HUES48 (cell line): ENCODE data around the gene SETD7.

Experiments used
- H3K27ac ChIP-seq: one replicate; pipeline ENCODE4 v1.7.0; 2013; ENCODE audit warnings: low read depth, low read length, inconsistent platforms
- H3K27me3 ChIP-seq: 2 replicates; pipeline ENCODE4 v1.6.1; 2013; ENCODE audit warnings: mild to moderate bottlenecking, low read length; ENCODE audit not compliant: control insufficient read depth, insufficient read depth
- H3K36me3 ChIP-seq: 2 replicates; pipeline ENCODE4 v1.6.1; 2013; ENCODE audit warnings: low read length; ENCODE audit not compliant: control insufficient read depth, insufficient read depth
- H3K4me1 ChIP-seq: 2 replicates; pipeline ENCODE4 v1.6.1; 2013; ENCODE audit warnings: mild to moderate bottlenecking, low read length; ENCODE audit not compliant: control insufficient read depth, insufficient read depth
- H3K4me3 ChIP-seq: 2 replicates; pipeline ENCODE4 v1.5.1; 2013; ENCODE audit warnings: mild to moderate bottlenecking, low read depth, low read length
- H3K9ac ChIP-seq: 2 replicates; pipeline ENCODE4 v1.6.1; 2013; ENCODE audit warnings: mild to moderate bottlenecking, low read depth, low read length, moderate library complexity
- H3K9me3 ChIP-seq: 2 replicates; pipeline ENCODE4 v1.6.1; 2013; ENCODE audit warnings: low read length; ENCODE audit not compliant: control insufficient read depth, insufficient read depth

Gene SETD7

DNA sequence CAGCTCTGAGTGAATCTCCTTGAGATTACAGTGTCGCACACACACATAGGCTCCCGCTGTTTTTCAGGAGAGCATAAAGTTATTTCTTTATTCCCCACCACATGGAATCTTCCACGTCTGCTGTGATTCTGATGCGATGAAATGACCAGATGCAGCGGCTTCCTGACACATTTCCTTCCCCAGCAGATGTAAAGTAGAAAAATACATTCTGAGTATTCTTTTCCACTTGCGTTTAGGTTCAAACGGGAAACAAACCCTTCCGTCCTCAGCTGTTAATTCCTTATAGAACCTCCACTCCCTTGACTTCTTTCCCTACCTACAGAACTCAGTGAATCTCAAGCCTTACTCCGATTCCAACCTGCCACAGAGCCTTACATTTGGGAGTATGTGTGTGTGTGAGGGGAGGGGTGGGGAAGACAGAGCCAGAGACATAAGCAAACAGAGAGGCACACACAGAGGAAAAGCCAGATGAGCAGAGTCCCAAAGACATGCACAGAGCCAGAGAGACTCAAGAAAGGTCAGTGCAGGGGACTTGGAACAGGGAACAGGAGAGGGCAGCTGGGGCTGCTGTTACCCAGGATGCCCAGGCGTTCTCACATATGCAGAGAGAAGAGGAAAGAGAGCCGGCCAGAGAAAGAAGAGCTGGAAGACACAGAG lies 47.3 kb downstream of the SETD7 start:
- Histone ChIP-seq H3K4me1 (peaks cover 7% of the 10 kb centered on the region), H3K27me3 (no peaks in the 10 kb centered on the region), H3K27ac (no peak overlapping the region), H3K36me3 (no peaks in the 10 kb centered on the region), H3K9ac (no peak overlapping the region), H3K4me3 (no peak overlapping the region), H3K9me3 (no peaks in the 10 kb centered on the region)

DNA sequence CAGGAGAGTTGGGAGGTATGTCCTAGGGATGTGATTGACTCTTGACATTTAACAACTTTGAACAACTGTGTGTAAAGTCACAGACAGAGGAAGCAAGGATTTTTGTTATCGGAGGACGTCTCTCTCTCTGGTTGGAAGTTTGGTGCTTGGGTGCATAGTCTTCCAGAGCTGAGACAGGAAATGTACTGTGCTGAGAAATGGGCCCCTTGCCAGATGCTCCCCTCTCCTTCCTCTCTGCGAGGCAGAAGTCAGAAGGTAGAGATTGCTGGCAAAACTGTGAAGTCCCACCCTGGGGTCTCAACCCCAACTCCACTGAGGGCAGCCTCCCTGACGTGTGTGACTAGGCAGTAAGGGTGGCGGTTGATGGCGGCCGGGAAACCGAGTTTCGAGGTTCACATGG lies 49.2 kb downstream of the SETD7 start:
- Histone ChIP-seq H3K27ac (no peak overlapping the region), H3K27me3 (no peaks in the 10 kb centered on the region), H3K9ac (no peak overlapping the region), H3K4me3 (no peak overlapping the region), H3K9me3 (no peaks in the 10 kb centered on the region), H3K36me3 (no peaks in the 10 kb centered on the region), H3K4me1 (peaks cover 7% of the 10 kb centered on the region)

DNA sequence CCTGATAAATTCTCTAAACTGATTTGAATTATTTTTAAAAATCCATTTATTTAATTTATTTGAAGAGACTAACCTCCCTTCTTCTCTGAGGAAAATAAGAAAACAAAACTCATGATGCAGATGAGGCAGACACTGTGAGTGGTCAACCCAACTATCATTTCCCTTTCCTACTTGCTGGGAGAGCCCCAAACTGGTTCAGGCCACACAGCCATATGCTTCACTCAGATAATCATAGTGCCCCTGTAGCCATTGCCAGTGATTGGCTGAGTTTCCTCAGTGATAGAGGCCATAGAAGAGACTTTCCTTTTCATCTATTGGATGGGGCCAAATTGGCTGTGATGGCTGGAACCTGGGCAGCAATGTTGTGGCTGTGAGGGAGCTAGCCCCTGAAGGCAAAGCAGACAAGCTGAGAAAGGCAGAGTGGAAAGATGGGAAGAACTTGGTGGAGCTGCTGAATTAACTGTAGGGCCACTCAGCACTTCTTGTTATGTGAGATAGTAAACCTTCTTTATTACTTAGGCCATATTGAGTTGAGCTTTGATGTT lies 52.3 kb downstream of the SETD7 start:
- no peak overlapping the region for H3K4me3 ChIP-seq
- no peaks in the 10 kb centered on the region for H3K36me3 ChIP-seq
- no peak overlapping the region for H3K27ac ChIP-seq
- no peaks in the 10 kb centered on the region for H3K27me3 ChIP-seq
- H3K4me1 ChIP-seq: peaks cover 10% of the 10 kb centered on the region
- H3K9me3 ChIP-seq: no peaks in the 10 kb centered on the region
- no peak overlapping the region for H3K9ac ChIP-seq

DNA sequence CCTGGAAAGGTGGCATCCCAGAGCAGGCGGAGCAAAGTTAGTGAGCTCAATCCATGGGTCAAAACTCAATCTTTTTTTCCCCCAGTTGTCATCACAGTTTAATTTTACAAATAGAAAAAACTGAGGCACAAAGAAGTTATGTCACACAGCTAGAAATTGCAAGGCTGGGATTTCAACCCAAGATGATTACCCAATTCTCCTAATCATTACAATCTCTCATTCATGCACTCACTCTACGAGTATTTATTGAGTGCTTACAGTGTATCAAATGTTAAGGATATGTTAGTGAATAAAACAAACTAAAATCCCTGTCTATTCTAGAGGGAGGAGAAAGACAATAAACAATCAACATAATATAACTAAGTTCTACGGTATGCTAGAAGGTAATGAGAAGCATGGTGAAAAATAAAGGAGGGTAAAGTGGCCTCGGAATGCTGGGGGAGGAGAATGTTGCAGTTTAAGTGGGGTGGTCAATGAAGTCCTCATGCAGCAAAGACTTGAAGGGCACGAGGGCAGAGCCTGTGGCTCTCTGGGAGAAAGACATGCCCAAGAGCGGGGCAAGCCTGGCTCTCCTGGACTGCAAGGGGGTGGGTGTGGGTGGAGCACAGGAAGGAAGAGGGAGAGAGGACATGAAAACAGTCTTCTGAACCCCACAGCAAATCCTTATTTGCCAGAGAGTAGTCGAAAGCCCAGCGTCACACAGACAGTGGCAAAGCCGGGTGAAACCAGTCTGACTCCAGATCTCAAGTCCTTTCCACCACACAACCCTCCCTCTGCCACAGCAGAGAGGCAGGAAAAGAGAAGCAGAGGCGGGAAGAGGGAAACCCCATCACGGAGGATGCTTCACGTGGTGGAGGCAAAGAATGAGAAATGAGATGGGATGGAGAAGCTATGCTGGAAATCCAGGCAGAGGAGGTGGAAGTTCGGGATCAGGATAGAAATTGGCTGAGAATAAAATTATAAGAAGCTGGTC lies 53.8 kb downstream of the SETD7 start:
- H3K9me3 ChIP-seq: no peaks in the 10 kb centered on the region
- H3K9ac ChIP-seq: no peak overlapping the region
- no peak overlapping the region for H3K27ac ChIP-seq
- H3K4me1 ChIP-seq: peaks cover 3% of the 10 kb centered on the region; the same call in 1 of the 2 replicates
- H3K4me3 ChIP-seq: no peak overlapping the region
- H3K27me3 ChIP-seq: no peaks in the 10 kb centered on the region
- no peaks in the 10 kb centered on the region for H3K36me3 ChIP-seq

DNA sequence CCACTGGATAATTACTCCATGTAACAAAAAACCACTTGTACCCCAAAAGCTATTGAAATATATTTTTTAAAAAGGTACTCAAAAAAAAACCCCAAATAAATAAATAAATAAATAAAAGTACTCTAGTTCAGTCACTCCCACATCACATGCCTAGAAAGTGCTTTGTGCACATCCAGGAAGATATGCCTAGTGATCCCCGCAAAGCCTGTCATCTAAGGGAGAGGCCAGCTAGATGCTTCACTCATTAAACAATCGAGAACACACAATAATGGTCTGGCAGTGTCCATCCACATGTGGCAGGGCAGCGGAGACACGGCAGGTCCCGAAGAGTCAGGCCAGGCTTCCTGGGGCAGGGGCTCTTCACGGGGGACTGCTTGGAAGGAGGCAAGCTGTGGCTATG lies 54.5 kb downstream of the SETD7 start:
- H3K36me3 ChIP-seq: no peaks in the 10 kb centered on the region
- H3K27ac ChIP-seq: no peak overlapping the region
- H3K4me1 ChIP-seq: peaks cover 3% of the 10 kb centered on the region; the same call in 1 of the 2 replicates
- H3K4me3 ChIP-seq: no peak overlapping the region
- H3K9ac ChIP-seq: no peak overlapping the region
- H3K27me3 ChIP-seq: no peaks in the 10 kb centered on the region
- H3K9me3 ChIP-seq: no peaks in the 10 kb centered on the region

DNA sequence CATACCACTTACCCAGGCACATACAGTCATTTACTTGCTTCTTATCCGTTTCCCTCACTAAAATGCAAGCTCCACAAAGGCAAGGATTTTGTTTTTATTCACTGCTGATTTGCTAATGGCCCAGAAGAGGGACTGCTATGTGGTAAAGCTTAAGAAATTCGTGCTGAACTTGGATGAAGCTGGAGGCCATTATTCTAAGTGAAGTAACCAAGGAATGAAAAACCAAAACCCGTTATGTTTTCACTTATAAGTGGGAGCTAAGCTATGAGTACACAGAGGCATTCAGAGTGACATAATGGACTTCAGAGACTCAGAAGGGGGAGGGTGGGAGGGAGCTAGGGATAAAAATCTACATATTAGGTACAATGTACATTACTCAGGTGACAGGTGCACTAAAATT lies 54.9 kb downstream of the SETD7 start:
- H3K9me3 ChIP-seq: no peaks in the 10 kb centered on the region
- H3K27me3 ChIP-seq: no peaks in the 10 kb centered on the region
- H3K27ac ChIP-seq: no peak overlapping the region
- H3K4me1 ChIP-seq: peaks cover 3% of the 10 kb centered on the region; the same call in 1 of the 2 replicates
- no peaks in the 10 kb centered on the region for H3K36me3 ChIP-seq
- no peak overlapping the region for H3K4me3 ChIP-seq
- H3K9ac ChIP-seq: no peak overlapping the region

DNA sequence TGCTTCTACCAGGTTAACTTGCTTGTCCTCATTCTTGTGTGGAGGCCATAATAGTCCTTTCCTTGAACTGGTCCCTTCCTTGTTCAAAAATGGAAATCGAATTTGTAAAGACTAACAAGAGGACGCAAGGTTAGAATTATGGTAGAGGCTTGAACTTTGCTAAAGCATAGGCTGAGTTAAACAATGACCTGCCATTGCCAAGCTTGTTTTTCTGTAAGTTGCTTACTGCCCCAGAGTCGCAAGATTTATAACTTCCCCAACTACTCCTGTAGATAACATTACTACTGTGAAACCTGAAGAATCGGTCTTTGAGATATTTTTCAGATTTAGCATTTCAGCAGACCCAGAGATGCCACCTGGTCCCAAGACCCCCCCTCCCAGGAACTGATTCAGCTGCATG lies 56.8 kb downstream of the SETD7 start:
- Histone ChIP-seq H3K9ac (no peak overlapping the region), H3K4me1 (peaks cover 3% of the 10 kb centered on the region; the same call in 1 of the 2 replicates), H3K27me3 (no peaks in the 10 kb centered on the region), H3K36me3 (no peaks in the 10 kb centered on the region), H3K27ac (no peak overlapping the region), H3K9me3 (no peaks in the 10 kb centered on the region), H3K4me3 (no peak overlapping the region)

DNA sequence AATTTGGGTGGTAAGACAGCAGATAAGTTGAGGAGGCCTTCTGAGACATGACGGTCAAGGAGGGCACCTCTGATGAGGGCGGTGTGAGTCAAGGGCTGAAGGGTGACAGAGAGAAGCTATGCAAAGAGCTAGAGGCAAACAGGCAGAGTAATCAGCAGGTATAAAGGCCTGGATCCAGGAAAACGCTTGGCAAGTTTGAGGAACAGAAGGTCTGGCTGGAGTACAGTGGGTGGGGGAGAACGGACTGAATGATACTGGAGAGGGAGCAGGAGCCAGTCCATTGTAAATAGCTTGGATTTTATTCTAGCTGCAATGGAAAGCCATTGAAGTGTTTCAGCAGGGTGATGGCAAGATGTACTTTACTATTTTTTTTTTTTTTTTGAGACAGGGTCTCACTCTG lies 62.8 kb downstream of the SETD7 start:
- no peaks in the 10 kb centered on the region for H3K36me3 ChIP-seq
- H3K27me3 ChIP-seq: no peaks in the 10 kb centered on the region
- no peaks in the 10 kb centered on the region for H3K9me3 ChIP-seq
- peaks cover 11% of the 10 kb centered on the region; the same call in 1 of the 2 replicates for H3K4me1 ChIP-seq
- H3K9ac ChIP-seq: no peak overlapping the region
- no peak overlapping the region for H3K27ac ChIP-seq
- no peak overlapping the region for H3K4me3 ChIP-seq

DNA sequence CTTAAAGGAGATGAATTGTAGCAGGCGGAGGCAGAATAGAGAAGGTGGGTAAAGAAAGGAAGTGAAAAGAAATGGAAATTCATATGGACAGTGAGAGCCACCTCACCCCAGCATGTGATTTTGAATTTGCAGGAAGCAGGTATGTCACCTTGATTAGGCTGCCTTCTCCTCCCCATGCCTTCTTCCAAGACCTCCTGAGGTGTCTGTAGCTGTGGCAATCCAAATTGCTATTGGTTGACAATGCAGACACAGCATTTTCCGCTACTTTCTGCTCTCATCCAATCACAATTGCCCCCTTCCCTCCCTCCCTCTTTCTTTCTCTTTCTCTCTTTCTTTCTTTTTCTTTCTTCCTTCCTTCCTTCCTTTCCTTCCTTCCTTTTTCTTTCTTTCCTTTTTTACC lies 63.6 kb downstream of the SETD7 start:
- Histone ChIP-seq H3K9me3 (no peaks in the 10 kb centered on the region), H3K9ac (no peak overlapping the region), H3K4me3 (no peak overlapping the region)

DNA sequence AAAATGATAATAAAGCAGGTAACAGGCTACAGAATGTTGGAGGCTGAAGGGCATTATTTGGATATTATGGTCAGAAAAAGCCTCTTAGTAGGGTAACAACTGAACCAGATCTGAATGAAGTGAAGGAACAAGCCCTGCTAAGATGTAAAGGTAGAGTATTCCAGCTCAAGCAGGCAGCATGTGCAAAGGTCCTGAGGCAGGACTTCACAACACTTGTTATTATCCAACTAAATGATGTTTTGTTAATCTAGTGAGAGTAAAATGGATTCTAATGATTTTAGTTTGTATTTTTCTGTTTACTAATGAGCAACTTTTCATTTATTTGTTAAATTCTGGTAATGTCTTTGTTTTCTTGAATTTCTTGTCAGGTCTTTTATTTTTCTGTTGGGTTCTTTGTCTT lies 66.4 kb downstream of the SETD7 start:
- H3K9me3 ChIP-seq: no peaks in the 10 kb centered on the region

More for the DNA sequence above, 63.6 kb downstream of the SETD7 start:
- Histone ChIP-seq H3K27me3 (no peaks in the 10 kb centered on the region), H3K27ac (no peak overlapping the region), H3K4me1 (peaks cover 11% of the 10 kb centered on the region; the same call in 1 of the 2 replicates), H3K36me3 (no peaks in the 10 kb centered on the region)

DNA sequence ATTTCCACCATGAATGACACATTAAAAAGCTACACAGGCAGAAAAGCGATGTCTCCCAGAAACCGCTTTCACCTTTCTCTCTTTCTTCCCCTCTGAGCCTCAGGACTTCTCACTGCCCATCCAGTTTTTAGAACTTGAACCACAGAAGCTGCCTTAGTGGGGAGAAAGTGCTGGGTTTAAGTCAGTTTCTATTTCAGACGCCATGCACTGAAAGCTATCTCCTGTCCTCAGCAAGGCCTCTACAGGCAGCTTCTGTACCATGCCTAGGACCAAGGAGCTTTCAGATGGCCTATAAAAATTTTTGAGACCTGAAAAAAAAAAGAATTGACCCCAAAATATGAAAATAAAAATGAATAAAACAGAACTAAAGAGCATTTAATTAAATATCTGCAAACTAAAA lies 67.6 kb downstream of the SETD7 start:
- peaks cover 11% of the 10 kb centered on the region; the same call in 1 of the 2 replicates for H3K4me1 ChIP-seq
- no peak overlapping the region for H3K9ac ChIP-seq
- H3K27me3 ChIP-seq: no peaks in the 10 kb centered on the region
- no peak overlapping the region for H3K27ac ChIP-seq
- H3K36me3 ChIP-seq: no peaks in the 10 kb centered on the region
- no peak overlapping the region for H3K4me3 ChIP-seq
- H3K9me3 ChIP-seq: no peaks in the 10 kb centered on the region

More for the DNA sequence above, 66.4 kb downstream of the SETD7 start:
- H3K4me1 ChIP-seq: peaks cover 11% of the 10 kb centered on the region; the same call in 1 of the 2 replicates
- no peaks in the 10 kb centered on the region for H3K36me3 ChIP-seq
- no peaks in the 10 kb centered on the region for H3K27me3 ChIP-seq
- no peak overlapping the region for H3K4me3 ChIP-seq
- no peak overlapping the region for H3K27ac ChIP-seq
- H3K9ac ChIP-seq: no peak overlapping the region
